ENCODE measurements around the gene LCE2D. TPM values are rescaled to one million over a fixed set of nuclear protein-coding genes. Genes with fewer than 3 reads are reported as not detected.

The LCE2D gene
- total and polyA plus RNA-seq, 2 donors (not counting 1 experiment from before 2014, with no cell fraction given) = not detected

DNA sequence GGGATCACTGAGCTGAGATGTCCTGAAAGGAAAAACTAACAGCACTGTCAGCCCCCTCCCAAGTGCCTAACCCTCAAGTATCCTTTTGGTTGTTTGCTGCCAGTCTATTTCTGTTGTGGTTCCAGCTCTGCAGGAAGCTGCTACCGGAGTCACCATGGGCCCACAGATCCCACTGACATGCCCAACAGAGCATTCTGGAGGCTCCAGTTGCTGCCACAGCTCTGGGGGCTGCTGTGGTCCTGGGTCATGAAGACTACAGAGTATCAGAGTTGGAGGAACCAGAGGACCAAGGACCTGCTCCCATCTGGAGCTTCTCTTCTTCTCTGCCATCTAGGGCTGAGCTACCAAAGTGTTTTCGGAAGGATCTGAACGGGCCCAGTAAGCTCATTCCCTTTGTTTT, 41.2 kb upstream of the LCE2D start:
- ChIA-PET CTCF (interaction anchor here (0.7 kb wide), 1 partner anchor 8 kb away, joined by 3 read pairs; no protein-coding TSS in a partner anchor), POLR2A (no interaction called here)
- Mint-ChIP-seq H3K4me1 (no peaks in the 10 kb centered on the region), H3K9me3 (ENCODE audit: insufficient read depth) (peaks cover 15% of the 10 kb centered on the region), H3K4me3 (no peak overlapping the region), H3K27me3 (peaks cover 28% of the 10 kb centered on the region), H3K27ac (no peak overlapping the region)
- intact Hi-C loops (cut with micrococcal nuclease) = no loop called here
- WGBS (ENCODE audit: insufficient coverage) = 78% methylated on average over 3 of the region's 3 CpGs
- TF ChIP-seq, protein P1, sequence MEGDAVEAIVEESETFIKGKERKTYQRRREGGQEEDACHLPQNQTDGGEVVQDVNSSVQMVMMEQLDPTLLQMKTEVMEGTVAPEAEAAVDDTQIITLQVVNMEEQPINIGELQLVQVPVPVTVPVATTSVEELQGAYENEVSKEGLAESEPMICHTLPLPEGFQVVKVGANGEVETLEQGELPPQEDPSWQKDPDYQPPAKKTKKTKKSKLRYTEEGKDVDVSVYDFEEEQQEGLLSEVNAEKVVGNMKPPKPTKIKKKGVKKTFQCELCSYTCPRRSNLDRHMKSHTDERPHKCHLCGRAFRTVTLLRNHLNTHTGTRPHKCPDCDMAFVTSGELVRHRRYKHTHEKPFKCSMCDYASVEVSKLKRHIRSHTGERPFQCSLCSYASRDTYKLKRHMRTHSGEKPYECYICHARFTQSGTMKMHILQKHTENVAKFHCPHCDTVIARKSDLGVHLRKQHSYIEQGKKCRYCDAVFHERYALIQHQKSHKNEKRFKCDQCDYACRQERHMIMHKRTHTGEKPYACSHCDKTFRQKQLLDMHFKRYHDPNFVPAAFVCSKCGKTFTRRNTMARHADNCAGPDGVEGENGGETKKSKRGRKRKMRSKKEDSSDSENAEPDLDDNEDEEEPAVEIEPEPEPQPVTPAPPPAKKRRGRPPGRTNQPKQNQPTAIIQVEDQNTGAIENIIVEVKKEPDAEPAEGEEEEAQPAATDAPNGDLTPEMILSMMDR (IDR thresholded peaks at IDR 0.05) = no peak
- no peak for TF ChIP-seq EZH2 (IDR thresholded peaks at IDR 0.05; ENCODE audit: borderline replicate concordance, insufficient read depth, low read depth, low read length, poor library complexity, severe bottlenecking)
- Histone ChIP-seq H3K79me2 (ENCODE audit: control insufficient read depth, insufficient read depth, low read length) (no peaks in the 10 kb centered on the region), H3K4me2 (replicated peaks; ENCODE audit: low read depth, low read length, poor library complexity, severe bottlenecking) (no peak overlapping the region), H3K9me3 (ENCODE audit: control extremely low read depth in 1 of 3, control insufficient read depth in 2 of 3, insufficient read depth in 1 of 3, low read length in 2 of 3) (peaks cover 0 to 17% (median 12%) of the 10 kb centered on the region in 3 donors), H3K4me3 (ENCODE audit: control extremely low read depth in 1 of 5, extremely low read depth in 1 of 5, insufficient read depth in 1 of 5, low read depth in 2 of 5, low read length in 4 of 5) (no peak overlapping the region), H3K9ac (ENCODE audit: low read length) (no peak overlapping the region), H2AFZ (ENCODE audit: insufficient read depth, low read depth, low read length, poor library complexity, severe bottlenecking) (no peak overlapping the region), H3K27ac (ENCODE audit: low read length in 2 of 2) (no peak overlapping the region), H3K4me1 (ENCODE audit: control insufficient read depth in 2 of 2, insufficient read depth in 2 of 2, low read length in 2 of 2) (no peaks in the 10 kb centered on the region), H3K36me3 (replicated peaks in 1 of 2; ENCODE audit: control extremely low read depth in 1 of 2, control insufficient read depth in 1 of 2, extremely low read depth in 1 of 2, insufficient read depth in 2 of 2, low read length in 1 of 2) (no peaks in the 10 kb centered on the region), H3K27me3 (replicated peaks in 1 of 4; ENCODE audit: control extremely low read depth in 1 of 4, control insufficient read depth in 3 of 4, insufficient read depth in 4 of 4, low read length in 3 of 4) (peaks cover 0 to 12% (median 0%) of the 10 kb centered on the region in 4 experiments), H4K20me1 (ENCODE audit: control insufficient read depth, insufficient read depth, low read length, poor library complexity, severe bottlenecking) (no peaks in the 10 kb centered on the region)
- DNase-seq (no peak), ATAC-seq (ENCODE audit: low read depth) (no peak)

DNA sequence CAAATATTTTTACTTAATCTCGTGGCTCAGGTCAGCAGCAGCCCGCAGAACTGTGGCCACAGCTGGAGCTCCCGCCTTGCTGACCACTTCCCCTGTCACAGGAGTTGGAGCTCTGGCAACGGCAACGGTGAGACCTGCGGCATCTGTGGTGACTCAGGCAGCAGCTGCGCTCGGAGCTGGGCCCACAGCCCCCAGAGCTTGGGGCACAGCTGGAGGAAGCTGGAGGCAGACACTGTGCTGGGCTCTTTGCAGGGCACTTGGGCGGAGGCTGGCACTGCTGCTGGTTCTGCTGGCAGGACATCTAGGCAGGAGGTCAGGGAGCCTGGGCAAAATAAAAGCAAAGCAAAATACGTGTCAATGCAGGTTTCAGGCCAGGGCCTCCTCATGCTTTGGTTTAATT, 40.4 kb upstream of the LCE2D start, which contains the start of gene LCE3A:
TSS of gene LCE3A (minus strand) at position 301 of the 400 bp plus-strand sequence. CDS start at position 301, 0 bp downstream.
- no peaks in the 10 kb centered on the region for H3K79me2 ChIP-seq (ENCODE audit: control insufficient read depth, insufficient read depth, low read length)
- H3K36me3 ChIP-seq (replicated peaks in 1 of 2; ENCODE audit: control extremely low read depth in 1 of 2, control insufficient read depth in 1 of 2, extremely low read depth in 1 of 2, insufficient read depth in 2 of 2, low read length in 1 of 2) = no peaks in the 10 kb centered on the region
- no peak for TF ChIP-seq EZH2 (IDR thresholded peaks at IDR 0.05; ENCODE audit: borderline replicate concordance, insufficient read depth, low read depth, low read length, poor library complexity, severe bottlenecking)
- TF ChIP-seq, protein P1 (IDR thresholded peaks at IDR 0.05) = no peak
- no peak within 1 kb of the TSS for H3K27ac ChIP-seq (ENCODE audit: low read length in 2 of 2)
- no peaks in the 10 kb centered on the region for H3K4me1 Mint-ChIP-seq
- no peak within 1 kb of the TSS for H3K9ac ChIP-seq (ENCODE audit: low read length)
- H3K27ac Mint-ChIP-seq = no peak within 1 kb of the TSS
- H3K27me3 ChIP-seq (replicated peaks in 1 of 4; ENCODE audit: control extremely low read depth in 1 of 4, control insufficient read depth in 3 of 4, insufficient read depth in 4 of 4, low read length in 3 of 4) = peaks cover 0 to 12% (median 0%) of the 10 kb centered on the region in 4 experiments
- ChIA-PET CTCF (no interaction called here), POLR2A (no interaction called here)
- H3K4me3 Mint-ChIP-seq = no peak within 1 kb of the TSS
- no peak within 1 kb of the TSS for H3K4me2 ChIP-seq (replicated peaks; ENCODE audit: low read depth, low read length, poor library complexity, severe bottlenecking)
- peaks cover 12% of the 10 kb centered on the region for H3K9me3 Mint-ChIP-seq (ENCODE audit: insufficient read depth)
- H3K9me3 ChIP-seq (ENCODE audit: control extremely low read depth in 1 of 3, control insufficient read depth in 2 of 3, insufficient read depth in 1 of 3, low read length in 2 of 3) = peaks cover 0 to 14% (median 12%) of the 10 kb centered on the region in 3 donors
- no peaks in the 10 kb centered on the region for H3K4me1 ChIP-seq (ENCODE audit: control insufficient read depth in 2 of 2, insufficient read depth in 2 of 2, low read length in 2 of 2)
- peaks cover 36% of the 10 kb centered on the region for H3K27me3 Mint-ChIP-seq
- 20% methylated on average over 9 of the region's 10 CpGs for WGBS (ENCODE audit: insufficient coverage)
- H3K4me3 ChIP-seq (ENCODE audit: control extremely low read depth in 1 of 5, extremely low read depth in 1 of 5, insufficient read depth in 1 of 5, low read depth in 2 of 5, low read length in 4 of 5) = no peak within 1 kb of the TSS
- H4K20me1 ChIP-seq (ENCODE audit: control insufficient read depth, insufficient read depth, low read length, poor library complexity, severe bottlenecking) = no peaks in the 10 kb centered on the region
- H2AFZ ChIP-seq (ENCODE audit: insufficient read depth, low read depth, low read length, poor library complexity, severe bottlenecking) = no peak within 1 kb of the TSS
- no peak for ATAC-seq (ENCODE audit: low read depth)
- intact Hi-C loops (cut with micrococcal nuclease) = no loop called here
- no peak for DNase-seq
